ENCODE results near the gene CACNA2D3.

The CACNA2D3 gene

DNA sequence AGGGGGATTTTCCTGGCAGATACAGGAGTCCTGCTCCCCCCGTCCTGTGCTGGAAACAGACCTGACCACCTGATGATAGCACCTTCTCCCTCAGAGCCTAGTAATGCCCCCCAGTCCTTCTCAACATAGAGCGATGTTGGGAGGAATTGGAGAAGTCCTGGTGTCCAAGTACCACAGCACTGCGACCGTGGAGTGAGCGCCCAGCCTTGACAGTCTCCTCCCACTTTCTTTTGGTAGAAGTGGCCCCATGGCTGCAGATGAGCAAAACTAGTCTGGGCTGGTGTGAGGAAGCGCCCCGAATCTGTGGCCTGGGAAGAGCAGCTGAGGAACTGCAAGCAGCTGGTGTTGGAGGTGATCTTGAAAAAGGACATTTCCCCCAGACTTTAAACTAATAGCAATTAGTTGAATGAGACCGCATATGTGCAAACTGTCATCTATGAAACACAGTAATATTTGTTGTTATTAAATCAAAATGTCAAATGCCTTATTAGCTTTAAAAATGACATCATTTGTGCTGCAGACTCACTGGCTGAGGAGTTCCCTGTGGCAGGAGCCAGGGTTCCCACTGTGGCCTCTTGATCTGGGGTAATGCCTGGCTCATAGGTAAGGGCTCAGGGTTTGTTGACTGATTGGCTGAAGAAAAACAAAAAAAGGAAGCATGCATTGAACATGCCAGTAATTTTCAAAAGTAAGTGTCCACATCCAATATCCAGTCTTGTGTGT, 121.8 kb downstream of the CACNA2D3 start:
- TF ChIP-seq ZFX (IDR thresholded peaks at IDR 0.05; ENCODE audit: borderline replicate concordance): no peak
- TF ChIP-seq, protein P1, sequence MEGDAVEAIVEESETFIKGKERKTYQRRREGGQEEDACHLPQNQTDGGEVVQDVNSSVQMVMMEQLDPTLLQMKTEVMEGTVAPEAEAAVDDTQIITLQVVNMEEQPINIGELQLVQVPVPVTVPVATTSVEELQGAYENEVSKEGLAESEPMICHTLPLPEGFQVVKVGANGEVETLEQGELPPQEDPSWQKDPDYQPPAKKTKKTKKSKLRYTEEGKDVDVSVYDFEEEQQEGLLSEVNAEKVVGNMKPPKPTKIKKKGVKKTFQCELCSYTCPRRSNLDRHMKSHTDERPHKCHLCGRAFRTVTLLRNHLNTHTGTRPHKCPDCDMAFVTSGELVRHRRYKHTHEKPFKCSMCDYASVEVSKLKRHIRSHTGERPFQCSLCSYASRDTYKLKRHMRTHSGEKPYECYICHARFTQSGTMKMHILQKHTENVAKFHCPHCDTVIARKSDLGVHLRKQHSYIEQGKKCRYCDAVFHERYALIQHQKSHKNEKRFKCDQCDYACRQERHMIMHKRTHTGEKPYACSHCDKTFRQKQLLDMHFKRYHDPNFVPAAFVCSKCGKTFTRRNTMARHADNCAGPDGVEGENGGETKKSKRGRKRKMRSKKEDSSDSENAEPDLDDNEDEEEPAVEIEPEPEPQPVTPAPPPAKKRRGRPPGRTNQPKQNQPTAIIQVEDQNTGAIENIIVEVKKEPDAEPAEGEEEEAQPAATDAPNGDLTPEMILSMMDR (IDR thresholded peaks at IDR 0.05): no peak
- no peak overlapping the region for H3K27ac ChIP-seq

DNA sequence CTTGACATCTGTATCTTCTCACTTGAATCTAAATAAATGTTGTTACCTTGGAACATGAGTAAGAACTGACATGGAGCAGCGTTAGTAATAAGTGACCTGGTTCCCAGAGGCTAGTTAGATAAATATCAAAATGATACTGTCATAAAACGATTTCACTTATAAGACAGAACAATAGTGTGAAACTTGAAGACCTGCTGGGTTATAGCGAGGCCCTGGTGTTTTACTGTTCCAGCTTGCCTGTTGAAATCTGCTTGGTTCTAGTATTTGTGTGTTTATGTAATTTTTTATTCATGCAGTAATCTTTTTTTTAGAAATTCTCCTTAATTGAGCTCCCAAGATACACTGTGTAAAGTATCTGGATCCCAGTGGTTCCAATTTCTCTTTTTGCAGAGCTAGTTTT, 129.4 kb downstream of the CACNA2D3 start:
- TF ChIP-seq ZFX (IDR thresholded peaks at IDR 0.05; ENCODE audit: borderline replicate concordance): no peak
- TF ChIP-seq, protein P1 (IDR thresholded peaks at IDR 0.05): no peak
- H3K27ac ChIP-seq: no peak overlapping the region

DNA sequence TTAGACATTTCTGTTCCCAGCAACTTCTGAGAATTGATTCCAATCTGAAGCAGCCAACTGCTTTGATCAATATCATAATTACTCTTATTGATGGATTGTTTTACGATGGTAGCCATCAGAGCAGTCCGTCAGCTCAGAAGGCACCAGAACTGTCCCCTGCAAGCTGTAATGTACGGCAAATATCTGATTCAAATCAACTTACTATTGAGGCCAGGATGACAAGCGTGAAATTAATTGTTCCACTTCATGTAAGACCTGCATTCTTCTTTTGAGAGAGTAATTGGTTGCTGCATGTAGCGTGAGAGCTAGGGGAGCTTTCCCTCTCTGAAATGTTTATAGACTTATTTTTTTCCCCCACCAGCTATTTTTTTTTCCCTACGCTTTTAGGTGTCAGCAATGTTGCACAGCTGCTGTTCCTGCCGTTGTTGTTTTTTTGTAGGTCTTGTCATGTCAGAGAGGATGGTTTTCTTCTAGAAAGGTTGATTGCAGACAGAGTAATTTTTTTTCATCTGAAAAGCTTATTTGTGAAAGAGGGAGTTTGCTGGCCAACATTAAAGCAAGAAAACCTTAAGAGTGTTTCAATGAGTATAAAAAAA, 134.9 kb downstream of the CACNA2D3 start:
- no peak overlapping the region for H3K27ac ChIP-seq
- no peak for TF ChIP-seq ZFX (IDR thresholded peaks at IDR 0.05; ENCODE audit: borderline replicate concordance)
- TF ChIP-seq, protein P1 (IDR thresholded peaks at IDR 0.05): no peak

DNA sequence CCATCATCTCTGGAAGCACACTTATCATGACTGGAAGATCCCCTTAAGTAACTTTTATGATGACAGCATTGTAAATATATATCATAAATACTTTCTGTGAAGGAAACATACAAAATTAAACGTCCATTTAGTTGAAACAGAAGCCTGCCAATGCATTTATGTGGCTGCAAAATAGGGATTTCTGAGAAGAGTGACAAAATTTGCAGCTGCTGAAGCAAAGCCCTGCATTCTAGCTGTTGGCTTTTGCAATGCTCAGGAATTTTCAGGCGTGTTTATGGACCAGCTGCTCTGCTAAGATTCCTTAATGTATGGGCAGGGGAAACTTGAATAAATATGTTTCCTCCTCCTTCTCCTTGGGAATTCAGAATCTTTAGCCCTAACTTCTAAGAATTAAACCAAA, 137.3 kb downstream of the CACNA2D3 start:
- TF ChIP-seq, protein P1 (IDR thresholded peaks at IDR 0.05): no peak
- TF ChIP-seq ZFX (IDR thresholded peaks at IDR 0.05; ENCODE audit: borderline replicate concordance): no peak
- H3K27ac ChIP-seq: no peak overlapping the region

DNA sequence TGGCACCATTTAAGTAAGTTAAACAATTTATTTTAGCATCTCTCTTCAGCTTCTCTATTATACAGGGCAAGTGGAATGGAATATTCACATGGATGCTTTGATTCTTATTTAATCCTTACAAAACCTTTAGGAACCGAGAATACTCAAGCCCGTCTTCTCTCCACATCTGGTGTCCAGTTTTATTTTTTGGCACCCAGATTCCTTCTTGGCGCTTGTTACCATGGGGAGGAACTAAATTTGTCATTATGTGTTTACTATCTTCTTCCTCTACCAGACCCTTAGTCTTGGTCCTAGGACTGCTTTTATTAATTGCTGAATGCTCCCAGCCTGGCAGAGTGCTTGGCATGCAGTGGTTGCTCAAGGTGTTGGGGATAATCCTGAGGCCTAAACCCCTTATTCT, 138.8 kb downstream of the CACNA2D3 start:
- TF ChIP-seq, protein P1 (IDR thresholded peaks at IDR 0.05): no peak
- no peak for TF ChIP-seq ZFX (IDR thresholded peaks at IDR 0.05; ENCODE audit: borderline replicate concordance)
- no peak overlapping the region for H3K27ac ChIP-seq

DNA sequence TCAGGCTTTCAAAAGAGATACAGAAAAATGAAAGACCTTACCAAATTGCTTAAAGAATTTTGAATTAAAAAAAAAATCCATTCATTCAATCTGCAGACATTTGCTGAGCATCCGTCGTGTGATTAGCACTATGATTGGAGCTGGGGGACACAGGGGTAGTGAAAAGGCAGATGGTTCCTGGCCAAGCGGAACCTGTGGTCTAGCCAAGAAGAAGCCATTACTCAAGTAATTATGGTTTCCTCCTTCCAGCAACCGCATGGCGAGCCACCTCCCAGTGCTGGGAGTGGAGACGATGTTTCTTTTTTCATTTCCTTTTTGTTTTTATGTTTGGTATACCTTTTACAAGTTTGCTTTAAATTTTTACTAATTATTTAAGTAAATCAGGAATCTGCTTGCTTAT, 140.2 kb downstream of the CACNA2D3 start:
- H3K27ac ChIP-seq: no peak overlapping the region
- TF ChIP-seq, protein P1 (IDR thresholded peaks at IDR 0.05): no peak
- no peak for TF ChIP-seq ZFX (IDR thresholded peaks at IDR 0.05; ENCODE audit: borderline replicate concordance)

DNA sequence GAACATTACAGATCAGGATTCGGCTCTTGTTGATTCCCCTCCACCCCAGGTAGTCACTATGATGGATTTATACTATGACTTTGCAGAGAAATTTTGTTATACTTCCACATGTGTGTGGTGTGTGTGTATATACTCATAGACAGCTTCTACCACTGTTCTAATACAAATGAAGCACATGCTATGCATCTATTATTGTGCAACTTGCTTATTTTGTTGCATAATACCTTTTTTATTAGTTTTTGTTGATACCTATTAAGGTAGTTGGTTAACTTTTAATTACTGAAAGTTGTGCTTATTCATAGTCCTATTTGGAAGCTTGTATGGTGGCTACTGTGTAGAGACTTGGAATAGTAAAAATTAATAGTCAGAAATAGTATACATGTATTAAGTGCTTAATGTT, 140.6 kb downstream of the CACNA2D3 start:
- H3K27ac ChIP-seq: no peak overlapping the region
- TF ChIP-seq, protein P1 (IDR thresholded peaks at IDR 0.05): no peak
- no peak for TF ChIP-seq ZFX (IDR thresholded peaks at IDR 0.05; ENCODE audit: borderline replicate concordance)
